ENCODE results near the gene SDK1. TPM values are rescaled to one million over a fixed set of nuclear protein-coding genes. Genes with fewer than 3 reads are reported as not detected.

SDK1 gene
- total and polyA plus RNA-seq, 10 of the 15 experiments (the other 5 are each of a cell fraction or from before 2014, with no cell fraction given): 0.14 to 0.33 TPM; not detected in 8

- FAIRE-seq (no peak), DNase-seq (ENCODE audit: low read depth, low spot score) (no peak), ATAC-seq (no peak)
- Histone ChIP-seq H3K36me3 (ENCODE audit: control insufficient read depth in 2 of 2, insufficient read depth in 2 of 2, low read length in 1 of 2) (no peaks in the 10 kb centered on the region), H3K4me3 (no peak overlapping the region), H3K9ac (ENCODE audit: control insufficient read depth, insufficient read depth, low read length) (no peak overlapping the region), H3K79me2 (ENCODE audit: control insufficient read depth, insufficient read depth, low read length) (no peaks in the 10 kb centered on the region), H3K27ac (ENCODE audit: control insufficient read depth, insufficient read depth) (no peak overlapping the region), H4K20me1 (ENCODE audit: control insufficient read depth, insufficient read depth) (no peaks in the 10 kb centered on the region), H3K9me3 (replicated peaks; ENCODE audit: control insufficient read depth, insufficient read depth, low read length) (no peaks in the 10 kb centered on the region), H3K4me2 (ENCODE audit: control insufficient read depth, insufficient read depth) (no peak overlapping the region), H3K4me1 (ENCODE audit: control insufficient read depth, insufficient read depth, low read length) (no peaks in the 10 kb centered on the region), H3K27me3 (replicated peaks in 1 of 2; ENCODE audit: control insufficient read depth in 2 of 2, insufficient read depth in 2 of 2, low read length in 1 of 2) (no peaks in the 10 kb centered on the region), H2AFZ (ENCODE audit: control insufficient read depth, low read depth, low read length) (no peak overlapping the region)
- in situ Hi-C loops (cut with MboI) (no loop called here), intact Hi-C loops (cut with micrococcal nuclease; ENCODE audit: unreplicated experiment) (no loop called here)
- RAD21 ChIA-PET (ENCODE audit: unreplicated experiment): no interaction called here
- POLR2A ChIA-PET: no interaction called here
- WGBS (ENCODE audit: insufficient coverage, insufficient replicate concordance, low lambda C conversion rate, missing lambda C conversion rate): 55% methylated on average over 10 of the region's 10 CpGs
- BruUV-seq (replicated peaks): no TSS peak
- CTCF ChIA-PET: no interaction called here
- TF ChIP-seq BCLAF1 (IDR thresholded peaks at IDR 0.05) (no peak), POU2F2 (IDR thresholded peaks at IDR 0.05; ENCODE audit: borderline replicate concordance, low read depth, low read length) (no peak), YBX1 (IDR thresholded peaks at IDR 0.05) (no peak)
- SMC1A ChIA-PET (ENCODE audit: uncharacterized antibody, unreplicated experiment): no interaction called here
These were observed 728.9 kb downstream of the SDK1 start for GRCh38 chr7:4029941-4030340.

GRCh38 chr7:4030346-4030950, 729.4 kb downstream of the SDK1 start:
- intact Hi-C loops (cut with micrococcal nuclease; ENCODE audit: unreplicated experiment) (no loop called here), in situ Hi-C loops (cut with MboI) (no loop called here)
- Histone ChIP-seq H3K79me2 (ENCODE audit: control insufficient read depth, insufficient read depth, low read length) (no peaks in the 10 kb centered on the region), H3K4me3 (no peak overlapping the region), H3K9ac (ENCODE audit: control insufficient read depth, insufficient read depth, low read length) (no peak overlapping the region), H3K36me3 (ENCODE audit: control insufficient read depth in 2 of 2, insufficient read depth in 2 of 2, low read length in 1 of 2) (no peaks in the 10 kb centered on the region), H4K20me1 (ENCODE audit: control insufficient read depth, insufficient read depth) (no peaks in the 10 kb centered on the region), H3K9me3 (replicated peaks; ENCODE audit: control insufficient read depth, insufficient read depth, low read length) (no peaks in the 10 kb centered on the region), H3K4me2 (ENCODE audit: control insufficient read depth, insufficient read depth) (no peak overlapping the region), H2AFZ (ENCODE audit: control insufficient read depth, low read depth, low read length) (no peak overlapping the region), H3K27ac (ENCODE audit: control insufficient read depth, insufficient read depth) (no peak overlapping the region), H3K4me1 (ENCODE audit: control insufficient read depth, insufficient read depth, low read length) (no peaks in the 10 kb centered on the region), H3K27me3 (replicated peaks in 1 of 2; ENCODE audit: control insufficient read depth in 2 of 2, insufficient read depth in 2 of 2, low read length in 1 of 2) (no peaks in the 10 kb centered on the region)
- ChIA-PET CTCF (no interaction called here), POLR2A (no interaction called here), RAD21 (ENCODE audit: unreplicated experiment) (no interaction called here), SMC1A (ENCODE audit: uncharacterized antibody, unreplicated experiment) (no interaction called here)
- ATAC-seq (no peak), FAIRE-seq (no peak), DNase-seq (ENCODE audit: low read depth, low spot score) (no peak)
- 71% methylated on average over 14 of the region's 14 CpGs for WGBS (ENCODE audit: insufficient coverage, insufficient replicate concordance, low lambda C conversion rate, missing lambda C conversion rate)
- no TSS peak for BruUV-seq (replicated peaks)
- TF ChIP-seq EZH2 (IDR thresholded peaks at IDR 0.05; ENCODE audit: borderline replicate concordance, control insufficient read depth, low read depth, low read length): no peak
- no peak for TF ChIP-seq SREBF1 (IDR thresholded peaks at IDR 0.05; ENCODE audit: low read length)
- no peak for TF ChIP-seq TCF12 (IDR thresholded peaks at IDR 0.05; ENCODE audit: low read depth, low read length)
- TF ChIP-seq EGR1 (IDR thresholded peaks at IDR 0.05; ENCODE audit: borderline replicate concordance in 1 of 2, low read depth in 2 of 2, low read length in 2 of 2): no peak
- no peak for TF ChIP-seq YBX1 (IDR thresholded peaks at IDR 0.05)
- TF ChIP-seq CUX1 (IDR thresholded peaks at IDR 0.05; ENCODE audit: insufficient replicate concordance, low read depth, low read length): no peak
- no peak for TF ChIP-seq GATAD2B (conservative IDR thresholded peaks at IDR 0.05; ENCODE audit: low read depth)
- no peak for TF ChIP-seq CHD4 (IDR thresholded peaks at IDR 0.05)

Data from GM12878 (cell line).